WTC11 (cell line): Measurements from ENCODE around the gene BSN.
"Not testable (repeated sequence)": the region's sequence is repeated elsewhere in the genome, so short reads cannot be mapped to it uniquely, and the experiment has no call there.

Source experiments
- ATF2 ChIP-seq: sonication (generic); formaldehyde crosslinking; IDR thresholded peaks from 2 replicates; pipeline ENCODE4 v1.8.1; 2022; ENCODE audit warnings: low read depth, missing genetic modification reagents, borderline replicate concordance
- ATF3 ChIP-seq: sonication (generic); formaldehyde crosslinking; conservative IDR thresholded peaks from 2 replicates; pipeline ENCODE4 v1.8.1; 2022; ENCODE audit warnings: mild to moderate bottlenecking, missing genetic modification reagents
- CTCF ChIP-seq: fragments of 200-600 bp; IDR thresholded peaks from 2 replicates; pipeline ENCODE4 v1.8.0; 2022; ENCODE audit warnings: antibody characterized with exemption
- GABPB1 ChIP-seq: sonication (generic); formaldehyde crosslinking; IDR thresholded peaks from 2 replicates; pipeline ENCODE4 v1.8.1; 2023; ENCODE audit warnings: mild to moderate bottlenecking, missing genetic modification reagents
- GRHL2 ChIP-seq: fragments of 250-450 bp; sonication (Bioruptor Pico); IDR thresholded peaks from 2 replicates; pipeline ENCODE4 v1.8.0; 2022; ENCODE audit warnings: mild to moderate bottlenecking, moderate library complexity; ENCODE audit not compliant: insufficient replicate concordance, severe bottlenecking
- MAX ChIP-seq: sonication (generic); formaldehyde crosslinking; IDR thresholded peaks from 2 replicates; pipeline ENCODE4 v1.8.0; 2022; ENCODE audit warnings: mild to moderate bottlenecking, missing genetic modification reagents
- PRDM15 ChIP-seq: sonication (generic); formaldehyde crosslinking; IDR thresholded peaks from 2 replicates; pipeline ENCODE4 v1.8.0; 2022; ENCODE audit warnings: missing genetic modification reagents
- SP1 ChIP-seq: sonication (generic); formaldehyde crosslinking; conservative IDR thresholded peaks from 2 replicates; pipeline ENCODE4 v1.8.1; 2022; ENCODE audit warnings: missing genetic modification reagents

GRCh38 chr3:49686769-49687423, 132.6 kb downstream of the BSN start:
- TF ChIP-seq SP1 (CRISPR knock-in tag) (peak; percentile 52), MAX (CRISPR knock-in tag) (peak; percentile 23; the same call in 1 of the 2 replicates)
- TF ChIP-seq ATF2 (CRISPR knock-in tag); CTCF; PRDM15 (CRISPR knock-in tag); GRHL2; ATF3 (CRISPR knock-in tag); GABPB1 (CRISPR knock-in tag): not testable (repeated sequence)
